Ectodermal cell (in vitro differentiated cells): ENCODE measurements around the gene ZNF444.

Experiments used
- H3K27ac ChIP-seq: 2 replicates; pipeline ENCODE4 v1.7.0; 2013; ENCODE audit warnings: mild to moderate bottlenecking, low read depth, low read length; ENCODE audit not compliant: insufficient read depth, poor library complexity, severe bottlenecking
- H3K27me3 ChIP-seq: 2 replicates; pipeline ENCODE4 v1.7.0; 2013; ENCODE audit warnings: mild to moderate bottlenecking, low read length; ENCODE audit not compliant: insufficient read depth, control insufficient read depth, poor library complexity, severe bottlenecking
- H3K36me3 ChIP-seq: one replicate; pipeline ENCODE4 v1.7.0; 2013; ENCODE audit warnings: low read length; ENCODE audit not compliant: control insufficient read depth, insufficient read depth
- H3K4me1 ChIP-seq: one replicate; pipeline ENCODE4 v1.7.0; 2013; ENCODE audit warnings: low read length; ENCODE audit not compliant: control insufficient read depth, insufficient read depth
- H3K4me3 ChIP-seq: 2 replicates; pipeline ENCODE4 v1.7.0; 2013; ENCODE audit warnings: low read depth, low read length, control low read depth; ENCODE audit not compliant: insufficient read depth
- H3K9me3 ChIP-seq: 2 replicates; pipeline ENCODE4 v1.7.0; 2013; ENCODE audit warnings: mild to moderate bottlenecking, low read length, moderate library complexity; ENCODE audit not compliant: control insufficient read depth
- WGBS, 2 experiments: methylation state at CpG; one replicate each; pipeline ENCODE4 v1.1.7; 2013; ENCODE audit warnings: missing lambda C conversion rate in 2 of 2; 5-methylcytosine and 5-hydroxymethylcytosine counted together

ZNF444 gene

GRCh38 chr19:56107626-56108351 lies 33.3 kb upstream of the ZNF444 start:
- Histone ChIP-seq H3K4me1 (peaks cover 55% of the 10 kb centered on the region), H3K27ac (no peak overlapping the region)
- 81 to 82% methylated on average over 27 of the region's 27 CpGs for WGBS, 2 experiments

GRCh38 chr19:56108447-56109195 lies 32.5 kb upstream of the ZNF444 start:
- Histone ChIP-seq H3K36me3 (no peaks in the 10 kb centered on the region), H3K27me3 (no peaks in the 10 kb centered on the region), H3K4me3 (no peak overlapping the region), H3K9me3 (no peaks in the 10 kb centered on the region), H3K27ac (no peak overlapping the region), H3K4me1 (peaks cover 62% of the 10 kb centered on the region)
- WGBS, 2 experiments, result 74 to 75% methylated on average over 23 to 24 of the region's 24 CpGs

More at GRCh38 chr19:56107626-56108351, 33.3 kb upstream of the ZNF444 start:
- Histone ChIP-seq H3K9me3 (no peaks in the 10 kb centered on the region), H3K27me3 (no peaks in the 10 kb centered on the region), H3K36me3 (no peaks in the 10 kb centered on the region), H3K4me3 (no peak overlapping the region)

DNA sequence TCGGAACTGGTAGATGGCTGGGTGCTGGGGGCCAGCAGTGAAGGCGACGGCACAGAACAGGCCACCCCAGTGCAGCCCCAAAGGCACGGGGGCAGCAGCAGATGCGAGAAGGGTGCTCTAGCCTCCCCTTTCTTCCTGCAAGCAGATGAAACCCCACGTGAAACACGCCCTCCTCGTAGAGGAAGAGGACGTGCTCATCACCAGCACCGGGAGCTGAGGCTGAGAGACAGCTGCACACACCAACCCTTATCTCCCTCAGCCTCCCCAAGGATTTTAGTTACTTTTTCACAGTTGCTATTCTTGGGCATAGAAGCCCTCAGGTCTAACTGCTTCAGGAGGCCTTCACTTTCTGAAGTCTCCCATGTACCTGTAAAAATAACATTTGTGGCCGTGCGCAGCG lies 31.9 kb upstream of the ZNF444 start:
- H3K27ac ChIP-seq, result no peak overlapping the region
- H3K4me1 ChIP-seq, result peaks cover 62% of the 10 kb centered on the region
- no peaks in the 10 kb centered on the region for H3K36me3 ChIP-seq
- H3K27me3 ChIP-seq, result no peaks in the 10 kb centered on the region
- no peaks in the 10 kb centered on the region for H3K9me3 ChIP-seq
- H3K4me3 ChIP-seq, result no peak overlapping the region
- 86 to 87% methylated on average over 13 of the region's 13 CpGs for WGBS, 2 experiments

DNA sequence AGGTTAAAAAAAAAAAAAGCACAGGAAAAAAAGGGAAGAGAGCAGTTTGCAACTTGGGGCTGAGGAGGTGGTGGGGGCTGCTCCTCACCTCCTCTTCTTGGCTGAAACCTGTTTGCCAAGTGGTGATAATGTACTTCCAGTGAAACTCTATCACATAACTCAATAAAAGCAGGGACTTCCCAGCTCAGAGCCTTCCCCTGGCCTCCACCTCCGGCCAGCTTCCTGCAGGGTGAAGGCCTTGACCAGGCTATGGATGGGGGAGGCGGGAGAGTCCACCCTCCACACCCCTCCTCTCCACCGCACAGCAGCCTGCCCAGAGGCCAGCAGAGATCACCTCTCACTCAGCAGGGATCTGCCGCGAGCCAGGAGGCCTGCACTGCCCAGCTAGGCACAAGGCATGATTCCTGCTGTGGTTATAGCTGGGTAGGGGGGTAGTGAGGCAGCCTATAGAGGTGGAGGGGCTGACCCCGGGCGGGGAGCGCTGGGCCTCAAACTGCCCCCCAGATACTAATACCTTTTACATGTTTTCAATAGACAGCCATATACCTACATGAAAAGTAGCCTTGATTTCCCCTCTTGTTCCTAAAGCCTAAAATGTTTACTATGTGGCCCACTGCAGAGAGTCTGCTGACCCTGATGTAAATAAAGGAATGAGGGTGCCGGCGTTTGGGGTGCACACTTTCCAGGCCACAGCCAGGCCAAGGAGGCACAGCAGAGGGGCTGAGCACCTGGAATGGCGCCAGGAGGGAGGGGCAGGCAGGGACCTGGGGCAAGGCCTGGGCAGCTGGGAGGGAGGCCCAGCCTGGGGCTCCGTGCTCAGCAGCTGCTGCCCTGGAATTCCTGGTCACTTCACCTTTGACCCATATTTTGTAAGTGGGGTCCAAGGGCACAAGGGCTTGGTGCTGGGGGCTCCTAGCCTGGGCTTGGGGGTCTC lies 30.3 kb upstream of the ZNF444 start:
- H3K4me3 ChIP-seq, result peak overlapping the region; percentile 4
- WGBS, 2 experiments, result 51 to 57% methylated on average over 12 of the region's 12 CpGs
- H3K27me3 ChIP-seq, result no peaks in the 10 kb centered on the region
- peaks cover 55% of the 10 kb centered on the region for H3K4me1 ChIP-seq
- H3K27ac ChIP-seq, result peak overlapping the region; percentile 84
- no peaks in the 10 kb centered on the region for H3K36me3 ChIP-seq
- H3K9me3 ChIP-seq, result no peaks in the 10 kb centered on the region

- H3K4me3 ChIP-seq, result peak overlapping the region; percentile 4
- H3K4me1 ChIP-seq, result peaks cover 49% of the 10 kb centered on the region
- H3K36me3 ChIP-seq, result no peaks in the 10 kb centered on the region
- WGBS, 2 experiments, result 62 to 64% methylated on average over 24 of the region's 24 CpGs
- H3K9me3 ChIP-seq, result no peaks in the 10 kb centered on the region
- H3K27me3 ChIP-seq, result no peaks in the 10 kb centered on the region
- H3K27ac ChIP-seq, result peak overlapping the region; percentile 84
These were observed 29.3 kb upstream of the ZNF444 start for GRCh38 chr19:56111601-56112312.

- Histone ChIP-seq H3K4me3 (no peak overlapping the region), H3K36me3 (no peaks in the 10 kb centered on the region), H3K4me1 (peaks cover 49% of the 10 kb centered on the region), H3K27me3 (no peaks in the 10 kb centered on the region), H3K27ac (peak overlapping the region; percentile 50), H3K9me3 (no peaks in the 10 kb centered on the region)
- 77 to 81% methylated on average over 10 of the region's 10 CpGs for WGBS, 2 experiments
These were observed 28.8 kb upstream of the ZNF444 start for GRCh38 chr19:56112313-56112709.

GRCh38 chr19:56113074-56113632 lies 27.9 kb upstream of the ZNF444 start:
- no peaks in the 10 kb centered on the region for H3K9me3 ChIP-seq
- WGBS, 2 experiments, result 89 to 90% methylated on average over 20 of the region's 20 CpGs
- H3K4me1 ChIP-seq, result peaks cover 45% of the 10 kb centered on the region
- H3K4me3 ChIP-seq, result no peak overlapping the region
- no peaks in the 10 kb centered on the region for H3K27me3 ChIP-seq
- H3K36me3 ChIP-seq, result no peaks in the 10 kb centered on the region
- H3K27ac ChIP-seq, result peak overlapping the region; percentile 16

DNA sequence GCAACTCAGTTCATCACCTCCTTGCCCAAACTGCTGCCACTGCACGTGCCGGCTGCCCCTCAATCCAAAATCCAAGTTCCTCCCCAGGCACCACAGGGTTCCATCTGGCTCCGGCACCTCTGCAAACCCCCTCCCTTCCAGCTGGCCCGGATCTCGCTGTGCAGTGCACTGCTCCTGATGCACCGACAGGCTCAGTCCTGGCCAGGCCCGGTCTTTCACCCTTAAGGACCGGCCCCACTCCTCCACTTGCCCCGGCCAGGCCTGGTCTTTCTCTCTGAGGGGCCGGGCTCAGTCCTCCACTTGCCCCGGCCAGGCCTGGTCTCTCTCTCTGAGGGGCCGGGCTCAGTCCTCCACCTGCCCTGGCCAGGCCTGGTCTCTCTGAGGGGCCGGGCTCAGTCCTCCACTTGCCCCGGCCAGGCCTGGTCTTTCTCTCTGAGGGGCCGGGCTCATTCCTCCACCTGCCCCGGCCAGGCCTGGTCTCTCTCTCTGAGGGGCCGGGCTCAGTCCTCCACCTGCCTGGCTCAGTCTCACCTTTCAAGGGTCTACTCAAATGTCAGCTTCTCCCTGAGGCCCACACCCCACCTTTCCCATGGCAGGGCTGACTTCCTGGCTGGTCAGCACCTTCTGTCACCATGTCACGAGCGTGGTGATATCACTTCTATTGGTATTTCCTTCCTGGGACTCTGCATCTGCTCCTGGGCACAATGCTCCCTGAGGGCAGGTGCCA lies 26.9 kb upstream of the ZNF444 start:
- 83 to 84% methylated on average over 19 of the region's 19 CpGs for WGBS, 2 experiments
- Histone ChIP-seq H3K4me1 (peaks cover 34% of the 10 kb centered on the region), H3K4me3 (no peak overlapping the region), H3K27ac (no peak overlapping the region), H3K9me3 (no peaks in the 10 kb centered on the region), H3K27me3 (no peaks in the 10 kb centered on the region), H3K36me3 (no peaks in the 10 kb centered on the region)

DNA sequence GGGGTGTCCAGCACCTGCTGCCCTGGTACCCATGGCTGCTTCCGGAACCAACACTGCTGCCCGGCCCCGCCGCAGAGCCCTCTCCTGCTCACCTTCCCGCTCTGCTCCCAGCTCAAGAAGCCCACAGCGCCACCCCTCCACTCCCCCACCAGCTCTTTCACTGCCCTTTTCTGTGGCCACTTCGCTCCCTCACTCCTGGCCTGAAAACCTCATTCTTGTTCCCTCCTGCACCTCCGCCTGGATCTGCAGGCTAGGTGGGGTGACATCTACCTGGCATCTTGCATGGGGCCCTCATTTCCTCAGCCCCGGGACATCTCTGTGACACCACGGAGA lies 26.3 kb upstream of the ZNF444 start:
- WGBS, 2 experiments, result 91 to 92% methylated on average over 10 of the region's 10 CpGs
- no peaks in the 10 kb centered on the region for H3K9me3 ChIP-seq
- H3K4me1 ChIP-seq, result peaks cover 37% of the 10 kb centered on the region
- no peaks in the 10 kb centered on the region for H3K27me3 ChIP-seq
- H3K27ac ChIP-seq, result no peak overlapping the region
- no peak overlapping the region for H3K4me3 ChIP-seq
- no peaks in the 10 kb centered on the region for H3K36me3 ChIP-seq
